GM18507 (cell line): ENCODE data around the gene CHD1.
"Not testable (repeated sequence)": the region's sequence is repeated elsewhere in the genome, so short reads cannot be mapped to it uniquely, and the experiment has no call there.

Source experiments
- DNase-seq: peaks from one replicate; pipeline ENCODE4 v3.0.0; 2011; ENCODE audit warnings: low read depth; ENCODE audit not compliant: insufficient read length; ENCODE audit errors: extremely low spot score
- FAIRE-seq: peaks from 2 replicates; lab custom pipeline; 2011; peaks lifted over from hg19 to GRCh38; lab: Jason Lieb, UNC

CHD1 gene

DNA sequence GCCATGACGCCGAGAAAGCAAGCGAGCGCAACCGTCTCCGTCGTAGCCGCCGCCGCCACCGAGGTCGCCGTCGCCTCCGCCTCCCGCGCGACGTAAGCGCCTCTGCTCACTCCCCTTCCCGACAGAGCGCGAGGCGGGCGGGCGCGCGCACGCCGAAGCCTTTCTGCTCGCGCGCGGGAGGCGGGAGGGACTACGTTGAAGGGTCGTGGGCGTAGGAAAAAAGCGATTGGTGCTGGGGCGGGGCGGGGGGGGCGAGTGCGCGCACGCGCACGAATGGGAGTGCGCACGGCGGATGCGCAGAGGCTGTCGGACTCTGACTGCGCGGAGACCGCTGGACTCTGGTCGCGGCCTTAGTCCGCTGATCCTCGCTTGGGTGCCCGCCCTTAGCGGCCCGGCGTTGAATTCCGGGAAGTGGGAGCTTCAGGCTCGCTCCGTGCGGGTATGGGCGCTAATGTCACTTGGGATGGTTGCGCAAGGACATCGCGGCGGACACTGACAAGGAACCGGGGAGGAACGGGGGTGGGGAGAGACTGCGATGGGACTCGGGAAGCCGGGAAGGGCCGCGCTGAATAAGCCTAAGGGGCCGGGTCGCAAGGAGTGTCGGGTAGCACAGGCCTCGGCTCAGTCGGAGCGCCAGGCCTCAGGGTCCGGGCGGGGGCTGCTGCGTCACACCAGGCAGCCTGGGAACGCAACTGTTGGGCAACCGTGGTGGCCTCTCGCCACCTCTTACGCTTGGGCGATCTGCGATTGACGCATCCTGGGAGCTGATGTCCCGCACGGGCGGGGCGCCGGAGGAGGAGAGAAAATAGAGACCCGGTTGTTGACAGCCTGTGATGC is at the start of gene CHD1:
TSS of gene CHD1 (minus strand) at position 135 of the 837 bp plus-strand sequence. CDS start 2,621 bp downstream, outside the sequence.
- FAIRE-seq (peak; percentile 98), DNase-seq (peak; percentile 83)

DNA sequence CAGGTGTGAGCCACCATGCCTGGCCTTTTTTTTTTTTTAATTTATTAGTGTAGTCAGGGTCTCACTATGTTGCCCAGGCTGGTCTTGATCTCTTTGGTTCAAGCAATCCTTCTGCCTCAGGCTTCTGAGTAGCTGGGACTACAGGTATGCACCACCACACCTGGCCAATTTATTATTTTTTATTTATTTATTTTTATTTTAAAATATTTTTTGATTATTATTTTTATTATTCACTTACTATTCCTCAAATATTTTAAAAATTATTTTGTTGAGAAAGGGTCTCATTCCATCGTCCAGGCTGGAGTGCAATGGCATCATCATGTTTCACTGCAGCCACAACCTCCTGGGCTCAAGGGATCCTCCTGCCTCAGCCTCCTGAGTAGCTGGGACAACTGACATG is 49.7 kb upstream of the CHD1 start:
- FAIRE-seq (no peak), DNase-seq (no peak)

DNA sequence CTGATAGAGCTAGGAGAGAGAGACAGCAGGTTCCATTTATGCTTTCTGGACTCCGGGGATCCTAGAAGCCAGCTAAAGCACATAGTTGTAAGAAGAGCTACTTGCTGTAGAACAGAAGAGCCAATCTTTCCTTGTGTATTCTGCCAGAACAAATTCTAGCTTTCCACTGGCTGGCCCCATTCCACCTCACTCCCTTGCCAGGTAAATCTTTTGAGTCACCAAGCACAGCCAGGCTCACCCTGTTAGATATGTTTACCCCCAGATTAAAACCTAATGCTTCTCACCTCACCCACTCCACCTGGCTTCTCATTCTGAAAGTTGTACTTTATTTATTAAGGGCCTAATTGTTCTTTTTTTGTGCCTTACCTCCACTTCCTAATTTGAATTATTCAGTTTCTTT is 48.9 kb upstream of the CHD1 start:
- peak; percentile 5 for FAIRE-seq
- no peak for DNase-seq

DNA sequence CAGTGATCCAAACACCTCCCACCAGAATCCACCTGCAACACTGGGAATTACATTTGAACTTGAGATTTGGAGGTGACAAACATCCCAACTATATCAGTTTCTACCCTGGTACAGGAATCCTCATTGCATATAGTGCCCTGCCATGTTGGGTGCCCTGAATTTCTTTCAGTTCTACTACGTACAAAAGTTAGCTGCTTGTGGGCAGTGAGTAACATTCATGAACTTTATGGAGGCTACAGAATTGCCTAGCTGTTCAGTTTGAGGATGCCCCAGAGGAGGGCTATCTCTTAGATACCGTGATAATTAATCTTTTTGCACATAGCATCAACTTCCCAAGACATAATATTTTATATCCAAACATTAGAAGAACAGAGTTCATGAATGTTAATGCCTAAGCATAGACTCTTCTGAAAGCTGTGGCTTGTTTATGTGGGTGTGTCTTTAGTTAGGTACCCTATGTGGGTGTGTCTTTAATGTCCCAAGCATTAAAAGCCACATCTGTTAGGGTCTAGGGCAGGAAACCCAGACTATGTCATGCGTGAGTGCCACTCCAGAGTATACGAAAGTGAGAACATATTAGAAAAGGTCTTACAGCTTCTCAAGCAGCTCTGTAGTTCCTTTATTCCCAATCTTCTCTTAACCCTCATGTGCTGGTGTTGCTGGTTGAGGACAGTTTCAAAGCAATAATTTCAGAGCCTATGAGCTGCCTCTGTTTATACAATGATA is 47.0 kb upstream of the CHD1 start:
- DNase-seq (peak; percentile 2), FAIRE-seq (peak; percentile 80)

DNA sequence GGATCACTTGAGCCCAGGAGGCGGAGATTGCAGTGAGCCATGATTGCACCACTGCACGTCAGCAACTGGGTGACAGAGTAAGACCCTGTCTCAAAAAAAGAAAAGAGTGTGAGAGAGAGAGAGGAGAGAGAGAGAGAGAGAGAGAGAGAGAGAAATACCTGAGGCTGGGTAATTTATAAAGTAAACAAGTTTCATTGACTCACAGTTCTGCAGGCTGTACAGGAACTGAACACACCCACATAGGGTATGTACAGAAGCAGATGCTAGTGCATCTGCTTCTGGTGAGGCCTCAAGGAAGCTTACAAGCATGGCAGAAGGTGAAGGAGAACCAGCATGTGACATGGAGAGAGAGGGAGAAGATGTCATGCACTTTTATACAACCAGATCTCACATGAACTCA is 46.4 kb upstream of the CHD1 start:
- no peak for FAIRE-seq

DNA sequence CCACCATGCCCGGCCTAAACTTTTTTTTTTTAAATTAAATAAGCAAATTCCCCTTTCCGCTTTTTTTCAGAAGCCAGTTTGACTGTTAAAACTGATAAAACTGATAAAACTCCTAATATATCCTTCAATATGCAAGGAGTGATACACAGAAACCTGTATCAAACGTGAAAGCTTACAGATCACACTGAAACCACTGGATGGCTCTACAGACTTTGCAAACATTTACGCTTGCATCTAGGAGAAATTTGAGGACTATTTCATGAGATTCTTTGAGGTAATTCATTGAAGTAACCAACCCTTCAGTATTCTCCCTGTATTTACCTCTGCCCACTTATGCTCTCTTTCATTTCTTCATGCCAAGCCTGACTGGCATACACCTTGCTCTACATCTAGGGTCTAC is 40.6 kb upstream of the CHD1 start:
- no peak for DNase-seq
- no peak for FAIRE-seq

More for the DNA sequence above, 46.4 kb upstream of the CHD1 start:
- no peak for DNase-seq

DNA sequence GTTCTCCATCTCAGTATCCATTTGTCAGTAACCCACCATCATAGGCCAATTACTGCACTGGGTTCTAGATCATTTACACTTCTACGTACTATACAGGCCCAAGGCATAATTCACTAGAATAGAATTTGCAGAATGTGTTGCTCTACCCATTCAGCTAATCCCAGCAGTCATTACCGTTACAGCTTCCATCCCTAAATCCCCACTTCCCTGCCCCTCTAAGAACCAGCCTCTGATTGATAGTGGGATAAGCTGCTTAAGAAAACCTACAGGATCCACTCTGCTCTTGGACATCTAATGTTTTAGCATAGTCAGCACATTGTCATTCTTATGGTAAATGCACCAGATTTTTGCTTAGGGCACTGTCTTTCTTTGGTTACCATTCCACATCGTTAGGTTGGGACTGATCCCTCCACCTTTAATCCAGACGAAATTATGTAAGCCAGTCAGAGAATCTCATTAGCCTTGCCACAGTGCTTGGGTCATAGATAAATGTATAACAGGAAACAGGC is 39.3 kb upstream of the CHD1 start:
- DNase-seq (no peak), FAIRE-seq (no peak)

DNA sequence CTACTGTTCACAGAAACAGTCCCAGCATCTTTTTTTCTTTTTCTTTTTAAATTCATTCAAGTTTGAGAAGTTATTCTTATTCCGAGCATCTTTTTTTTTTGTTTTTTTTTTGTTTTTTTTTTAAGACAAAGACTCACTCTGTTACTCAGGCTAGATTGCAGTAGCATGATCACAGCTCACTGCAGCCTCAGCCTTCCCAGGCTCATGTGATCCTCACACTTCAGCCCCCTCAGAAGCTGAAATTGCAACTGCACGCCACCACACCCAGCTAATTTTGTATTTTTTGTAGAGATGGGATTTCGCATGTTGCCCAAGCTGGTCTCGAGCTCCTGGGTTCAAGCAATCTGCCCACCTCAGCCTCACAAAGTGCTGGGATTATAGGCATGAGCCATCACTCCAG is 36.4 kb upstream of the CHD1 start:
- DNase-seq (no peak), FAIRE-seq (no peak)

DNA sequence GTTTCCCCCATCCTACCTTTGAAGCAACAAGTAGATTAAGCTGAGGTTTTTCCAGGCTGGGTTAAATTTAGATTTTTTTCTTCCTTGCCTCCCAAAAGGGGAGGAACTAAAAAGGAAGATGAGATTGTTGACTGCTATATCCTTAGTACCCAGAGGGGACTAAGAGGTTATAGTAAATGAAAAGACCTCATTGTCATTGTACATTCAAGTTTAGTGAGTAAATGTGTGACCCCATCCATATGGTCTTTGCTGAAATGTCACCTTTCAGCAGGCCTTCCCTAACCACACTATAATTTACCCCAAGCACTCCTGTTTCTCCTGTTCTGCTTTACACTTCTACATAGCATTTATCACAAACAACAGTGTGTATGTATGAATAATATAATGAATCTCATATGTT is 35.8 kb upstream of the CHD1 start:
- no peak for FAIRE-seq

DNA sequence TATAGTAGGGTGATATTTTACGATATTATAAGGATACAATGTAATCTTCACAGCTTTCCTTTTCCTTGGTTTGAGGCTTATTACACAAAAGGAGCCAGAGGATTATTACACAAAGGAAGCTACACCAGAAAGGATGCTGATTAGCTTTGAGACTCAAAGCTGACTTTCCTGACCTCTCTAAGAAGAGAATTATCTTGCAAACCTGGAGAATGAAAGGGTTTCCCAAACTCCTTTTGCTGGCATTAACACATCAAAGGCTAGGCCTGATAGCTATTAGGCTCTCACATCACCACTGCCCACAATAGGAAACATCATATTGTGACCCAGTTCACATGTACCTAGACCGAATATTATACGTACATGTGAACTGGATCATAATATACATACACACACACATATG is 34.2 kb upstream of the CHD1 start:
- DNase-seq: no peak
- FAIRE-seq: no peak

More for the DNA sequence above, 35.8 kb upstream of the CHD1 start:
- DNase-seq: no peak

DNA sequence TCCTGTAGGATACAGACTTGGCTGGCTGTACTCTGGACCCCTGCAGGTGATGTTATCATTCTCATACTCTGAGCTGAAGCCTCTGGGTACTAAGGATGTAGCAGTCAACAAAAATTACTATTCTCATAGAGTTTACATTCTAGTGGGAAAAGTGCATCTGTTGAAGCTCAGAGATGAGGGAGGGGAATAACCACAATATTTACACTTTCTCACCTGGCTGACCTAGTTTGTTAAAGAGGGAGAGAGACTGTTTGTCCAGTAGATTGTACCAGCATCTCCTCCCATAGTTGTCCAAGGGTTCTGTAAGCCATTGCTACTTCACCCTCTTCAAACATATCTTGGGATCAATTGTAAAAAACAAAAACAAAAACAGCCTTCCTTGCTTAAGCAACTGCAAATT is 33.8 kb upstream of the CHD1 start:
- DNase-seq: no peak
- no peak for FAIRE-seq

DNA sequence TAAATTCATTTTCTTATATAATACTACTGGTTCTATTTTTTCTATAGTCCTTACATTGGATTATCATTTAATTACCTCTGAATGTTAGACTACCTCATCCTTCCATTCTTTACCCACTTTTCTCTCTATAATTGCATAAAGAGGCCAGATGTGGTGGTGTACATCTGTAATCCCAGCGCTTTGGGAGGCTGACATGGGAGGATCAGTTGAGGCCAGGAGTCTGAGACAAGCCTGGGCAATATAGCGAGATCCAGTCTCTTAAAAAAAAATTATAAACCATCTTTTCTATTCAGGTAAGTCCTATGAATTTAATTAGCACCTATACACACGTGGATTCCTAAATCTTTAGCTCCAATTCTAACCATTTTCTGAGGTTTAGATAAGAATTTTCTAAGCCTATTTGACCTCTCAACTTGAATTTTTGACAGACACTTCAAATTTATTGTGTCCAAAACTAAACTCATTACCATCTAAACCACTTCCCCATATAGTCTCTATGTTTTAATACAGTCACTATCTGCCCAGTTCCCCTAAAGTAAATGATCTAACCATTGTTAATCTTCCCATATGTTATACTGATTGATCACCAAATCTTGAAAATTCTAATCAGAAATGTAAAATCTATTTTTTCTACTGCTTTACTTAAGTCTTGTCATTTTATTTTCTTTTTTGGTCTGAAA is 33.0 kb upstream of the CHD1 start:
- no peak for FAIRE-seq
- no peak for DNase-seq

DNA sequence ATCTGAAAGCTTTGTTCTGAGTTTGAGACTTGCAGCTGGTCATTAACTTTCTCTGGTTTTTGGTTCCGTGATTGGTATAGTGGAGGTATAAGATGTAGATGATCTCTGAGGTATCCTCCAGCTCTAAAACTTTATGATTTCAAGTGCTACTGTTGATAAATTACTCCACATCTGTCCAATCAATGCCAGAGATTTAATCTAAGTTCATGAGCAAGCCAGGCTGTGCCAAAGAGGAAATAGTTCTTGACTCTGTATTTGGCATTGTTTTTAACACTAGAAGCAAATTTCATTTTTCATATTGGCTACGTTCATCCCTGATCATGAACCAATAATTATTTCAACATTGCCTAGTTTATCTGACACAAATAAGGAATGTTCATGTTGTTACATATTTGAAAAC is 28.5 kb upstream of the CHD1 start:
- FAIRE-seq: no peak
- DNase-seq: no peak

DNA sequence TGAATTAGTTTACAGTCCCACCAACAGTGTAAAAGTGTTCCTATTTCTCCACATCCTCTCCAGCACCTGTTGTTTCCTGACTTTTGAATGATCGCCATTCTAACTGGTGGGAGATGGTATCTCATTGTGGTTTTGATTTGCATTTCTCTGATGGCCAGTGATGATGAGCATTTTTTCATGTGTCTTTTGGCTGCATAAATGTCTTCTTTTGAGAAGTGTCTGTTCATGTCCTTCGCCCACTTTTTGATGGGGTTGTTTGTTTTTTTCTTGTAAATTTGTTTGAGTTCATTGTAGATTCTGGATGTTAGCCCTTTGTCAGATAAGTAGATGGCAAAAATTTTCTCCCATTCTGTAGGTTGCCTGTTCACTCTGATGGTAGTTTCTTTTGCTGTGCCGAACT is 27.1 kb upstream of the CHD1 start:
- FAIRE-seq, DNase-seq: not testable (repeated sequence)

DNA sequence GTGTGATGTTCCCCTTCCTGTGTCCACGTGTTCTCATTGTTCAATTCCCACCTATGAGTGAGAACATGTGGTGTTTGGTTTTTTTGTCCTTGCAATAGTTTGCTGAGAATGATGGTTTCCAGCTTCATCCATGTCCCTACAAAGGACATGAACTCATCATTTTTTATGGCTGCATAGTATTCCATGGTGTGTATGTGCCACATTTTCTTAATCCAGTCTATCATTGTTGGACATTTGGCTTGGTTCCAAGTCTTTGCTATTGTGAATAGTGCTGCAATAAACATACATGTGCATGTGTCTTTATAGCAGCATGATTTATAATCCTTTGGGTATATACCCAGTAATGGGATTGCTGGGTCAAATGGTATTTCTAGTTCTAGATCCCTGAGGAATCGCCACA is 26.7 kb upstream of the CHD1 start:
- DNase-seq, FAIRE-seq: not testable (repeated sequence)

DNA sequence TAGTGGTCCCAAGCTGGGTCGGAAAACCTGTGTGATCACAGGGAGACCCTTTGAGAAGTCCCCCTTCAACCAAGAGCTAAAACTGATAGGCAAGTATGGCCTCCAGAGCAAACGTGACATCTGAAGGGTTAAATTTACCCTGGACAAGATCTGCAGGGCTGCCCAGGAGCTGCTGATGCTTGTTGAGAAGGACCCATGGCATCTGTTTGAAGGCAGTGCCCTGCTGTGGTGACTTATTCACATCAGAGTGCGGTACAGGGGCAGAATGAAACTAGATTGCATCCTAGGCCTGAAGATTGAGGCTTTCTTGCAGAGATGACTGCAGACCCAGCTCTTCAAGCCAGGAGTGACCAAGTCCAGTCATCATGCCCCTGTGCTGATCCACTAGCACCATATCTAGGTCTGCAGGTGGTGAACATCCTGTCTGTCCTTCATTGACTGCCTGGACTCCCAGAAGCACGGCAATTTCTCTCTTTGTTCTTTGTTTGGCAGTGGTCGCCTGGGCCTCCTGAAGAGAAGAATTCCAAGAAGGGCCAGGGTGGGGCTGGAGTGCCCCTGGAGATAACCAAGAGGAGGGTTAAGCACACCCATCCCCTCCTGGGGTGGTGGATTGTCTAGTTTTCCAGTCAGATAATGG is 25.7 kb upstream of the CHD1 start:
- DNase-seq (no peak), FAIRE-seq (no peak)

DNA sequence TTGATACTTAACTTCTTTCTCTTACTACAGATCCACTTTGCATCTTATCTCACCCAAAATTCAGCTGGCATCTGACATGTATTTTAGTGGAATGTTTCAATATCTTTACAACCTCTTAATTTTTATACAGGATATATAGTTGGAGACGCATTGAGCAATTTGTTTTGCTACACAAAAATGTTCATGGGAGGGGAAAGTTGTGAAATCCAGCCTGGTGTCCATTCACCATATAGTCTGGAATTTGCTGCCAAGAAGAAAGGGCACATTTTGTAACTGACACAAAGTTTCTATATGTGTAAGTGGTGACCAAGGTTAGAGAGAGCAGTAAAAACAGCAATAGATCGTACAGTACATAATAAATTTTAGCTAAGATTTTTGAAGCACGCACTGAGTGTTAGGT is 14.0 kb upstream of the CHD1 start:
- no peak for FAIRE-seq
- DNase-seq: no peak

DNA sequence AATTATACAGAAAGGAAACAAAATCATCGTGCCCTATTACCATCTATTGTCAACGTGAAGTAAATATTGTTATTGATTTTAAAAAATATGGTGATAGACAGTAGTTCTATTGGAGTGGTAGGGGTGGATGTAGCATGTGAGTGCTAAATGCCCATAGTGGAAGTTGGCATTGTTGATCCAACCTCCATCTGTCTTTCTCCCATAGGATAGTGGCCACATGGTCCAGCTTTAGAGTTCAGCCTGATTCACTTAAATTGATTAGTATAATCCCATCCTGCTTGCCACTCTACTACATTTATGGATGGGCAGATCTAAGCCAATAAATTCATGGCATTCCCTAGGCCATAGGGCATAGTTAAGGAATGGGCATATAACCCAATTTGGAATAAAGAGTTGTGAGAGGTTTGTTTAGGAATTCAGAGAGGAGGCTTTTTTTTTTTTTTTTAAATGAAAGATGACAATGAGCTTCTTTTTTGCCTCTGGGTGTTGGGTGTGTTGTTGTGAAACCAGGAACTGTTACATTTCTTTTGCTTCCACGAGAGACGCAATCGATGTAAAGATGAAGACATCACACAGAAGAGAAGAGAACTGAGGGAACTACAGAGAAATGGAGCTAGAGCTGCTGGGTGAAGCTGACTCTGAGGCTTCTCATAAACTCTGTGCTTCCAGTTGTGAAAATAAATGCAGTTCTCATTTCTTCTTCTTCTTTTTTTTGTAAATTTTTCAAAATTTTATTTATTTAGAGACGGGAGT is 12.5 kb upstream of the CHD1 start:
- no peak for FAIRE-seq
- DNase-seq: no peak

DNA sequence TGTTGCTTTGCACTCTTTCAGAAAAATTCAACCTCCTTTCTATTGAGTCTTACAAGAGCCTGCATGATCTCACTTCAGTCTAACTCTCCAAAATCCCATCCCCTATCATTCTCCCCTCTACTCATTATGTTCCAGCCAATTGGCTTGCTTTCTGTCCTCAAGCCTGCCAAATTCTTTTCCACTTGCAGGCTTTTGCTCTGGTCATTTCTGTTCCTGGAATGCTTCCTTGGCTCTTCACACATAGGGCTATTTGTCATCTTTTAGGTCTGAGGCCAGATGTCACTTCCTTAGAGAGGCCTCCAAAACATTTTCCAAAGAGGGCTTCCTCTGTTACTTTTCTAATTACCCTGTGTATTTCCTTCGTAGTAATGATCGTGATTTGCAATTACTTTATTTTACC is 11.8 kb upstream of the CHD1 start:
- FAIRE-seq: no peak
- no peak for DNase-seq
